HG02840 (cell line): ENCODE measurements around the gene LIX1L.

Source experiments
- ATAC-seq: cut with Tn5 transposase; IDR thresholded peaks from one replicate; pipeline ENCODE4 v1.9.1; 2021; ENCODE audit warnings: mild to moderate bottlenecking, moderate library complexity, moderate number of reproducible peaks; ENCODE audit not compliant: unreplicated experiment, low FRiP score

The LIX1L gene

GRCh38 chr1:145985502-145986439, 28.0 kb upstream of the LIX1L start:
- no peak for ATAC-seq

DNA sequence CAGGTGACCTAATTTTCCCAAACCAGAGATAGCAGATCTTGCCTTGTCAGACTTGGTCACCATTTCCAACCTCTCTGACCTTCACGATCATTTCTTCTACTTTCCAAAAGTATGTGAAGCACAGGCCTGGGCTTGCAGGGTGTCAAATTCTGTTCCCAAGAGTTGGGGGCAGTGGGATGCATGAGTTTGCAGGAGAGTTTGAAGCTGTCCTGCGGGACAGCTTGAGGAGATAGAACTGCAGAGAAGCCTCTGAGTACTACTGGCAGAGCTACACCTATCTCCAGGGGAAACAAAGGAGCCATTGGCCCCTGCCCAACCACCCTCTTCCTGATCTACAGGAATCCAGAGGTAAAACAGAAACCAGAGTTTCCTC, 27.3 kb upstream of the LIX1L start:
- no peak for ATAC-seq

DNA sequence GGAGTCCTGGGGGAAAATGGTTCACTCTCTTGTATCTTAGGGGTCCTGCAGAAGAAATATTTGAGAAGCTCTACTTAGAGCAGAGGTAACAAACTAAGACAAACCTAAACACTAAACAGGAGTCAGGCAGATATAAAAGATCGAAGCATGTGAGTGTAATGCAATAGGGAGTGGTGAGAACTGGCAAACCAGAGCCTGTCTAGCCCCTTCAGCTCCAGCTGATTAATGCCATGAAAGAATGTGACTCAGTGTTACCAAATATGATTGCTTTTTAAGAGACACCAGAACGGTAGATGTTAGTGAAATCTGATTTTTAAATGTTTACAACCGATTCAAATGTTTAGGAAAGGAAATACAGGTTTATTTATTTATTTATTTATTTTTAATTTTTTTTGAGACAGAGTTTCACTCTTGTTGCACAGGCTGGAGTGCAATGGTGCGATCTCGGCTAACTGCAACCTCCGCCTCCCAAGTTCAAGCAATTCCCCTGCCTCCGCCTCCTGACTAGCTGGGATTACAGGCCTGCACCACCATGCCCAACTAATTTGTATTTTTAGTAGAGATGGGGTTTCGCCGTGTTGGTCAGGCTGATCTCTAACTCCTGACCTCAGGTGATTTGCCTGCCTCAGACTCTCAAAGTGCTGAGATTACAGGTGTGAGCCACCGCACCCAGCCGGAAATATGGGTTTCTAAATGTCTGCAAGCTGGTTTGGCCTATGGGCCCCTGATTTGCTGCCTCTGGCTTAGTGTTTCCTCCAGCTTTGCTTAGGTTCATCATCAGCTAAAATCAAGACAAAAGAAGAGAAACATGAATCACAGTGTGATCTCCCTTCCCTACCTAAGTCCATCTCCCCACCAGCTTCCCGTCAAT, 26.4 kb upstream of the LIX1L start:
- no peak for ATAC-seq

- ATAC-seq = no peak
Observed at GRCh38 chr1:145983206-145983675, 25.4 kb upstream of the LIX1L start.

DNA sequence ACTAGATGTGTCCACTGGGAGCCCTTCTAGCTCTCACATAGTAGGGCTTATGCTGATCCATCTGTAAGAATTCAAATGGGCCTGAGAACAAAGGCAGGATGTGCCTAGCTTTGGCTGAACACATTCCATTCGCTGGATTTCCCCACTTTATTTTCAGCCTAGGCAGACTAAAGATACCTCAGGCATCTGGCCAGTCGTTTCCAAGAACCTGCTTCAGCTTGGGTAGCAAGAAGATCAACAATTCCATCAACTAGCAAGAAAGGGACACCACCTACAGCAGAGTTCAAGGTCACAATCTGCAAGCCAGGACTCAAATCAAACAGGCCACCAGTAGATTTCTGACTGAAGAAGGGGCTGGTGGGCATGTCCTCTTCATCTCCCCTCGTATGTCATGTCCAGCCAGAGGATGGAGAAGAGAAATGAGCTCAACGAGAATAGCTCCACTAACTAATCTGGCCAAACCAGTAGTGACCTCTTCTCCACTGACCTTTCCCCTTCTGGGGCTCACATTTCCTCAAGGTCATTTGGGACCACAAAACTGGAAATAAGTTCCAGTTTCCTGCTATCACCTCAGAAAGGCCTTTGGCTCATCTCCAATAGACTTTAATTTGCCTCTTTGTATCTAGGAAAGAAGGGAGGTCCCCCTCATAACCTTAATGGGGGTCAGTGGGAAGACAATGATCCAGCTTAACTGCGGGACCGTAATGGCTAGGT, 24.4 kb upstream of the LIX1L start:
- ATAC-seq = no peak

- ATAC-seq = no peak
Observed at GRCh38 chr1:145980457-145980994, 22.7 kb upstream of the LIX1L start.

GRCh38 chr1:145979746-145980456, 22.1 kb upstream of the LIX1L start:
- ATAC-seq = peak; percentile 9

- peak; percentile 80 for ATAC-seq
Observed at GRCh38 chr1:145978854-145979745, 21.3 kb upstream of the LIX1L start.

DNA sequence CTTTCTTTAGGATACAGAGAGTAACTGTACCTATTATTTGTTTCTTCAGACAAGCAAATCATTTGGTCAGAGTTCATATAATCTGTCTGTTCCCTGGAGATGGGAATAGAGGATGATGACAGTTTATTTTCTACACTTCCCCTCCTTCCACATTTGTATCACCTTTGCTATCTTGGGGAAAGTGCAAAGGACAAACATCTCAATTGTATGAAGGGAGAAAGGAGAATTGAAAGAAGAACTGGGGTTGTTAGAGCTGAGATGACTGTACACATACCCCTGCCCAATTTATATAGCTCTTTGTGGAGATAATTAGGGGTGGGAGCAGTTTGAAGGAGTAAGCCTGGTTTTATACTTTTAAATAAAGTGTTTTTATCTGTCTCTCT, 20.6 kb upstream of the LIX1L start:
- ATAC-seq = no peak

DNA sequence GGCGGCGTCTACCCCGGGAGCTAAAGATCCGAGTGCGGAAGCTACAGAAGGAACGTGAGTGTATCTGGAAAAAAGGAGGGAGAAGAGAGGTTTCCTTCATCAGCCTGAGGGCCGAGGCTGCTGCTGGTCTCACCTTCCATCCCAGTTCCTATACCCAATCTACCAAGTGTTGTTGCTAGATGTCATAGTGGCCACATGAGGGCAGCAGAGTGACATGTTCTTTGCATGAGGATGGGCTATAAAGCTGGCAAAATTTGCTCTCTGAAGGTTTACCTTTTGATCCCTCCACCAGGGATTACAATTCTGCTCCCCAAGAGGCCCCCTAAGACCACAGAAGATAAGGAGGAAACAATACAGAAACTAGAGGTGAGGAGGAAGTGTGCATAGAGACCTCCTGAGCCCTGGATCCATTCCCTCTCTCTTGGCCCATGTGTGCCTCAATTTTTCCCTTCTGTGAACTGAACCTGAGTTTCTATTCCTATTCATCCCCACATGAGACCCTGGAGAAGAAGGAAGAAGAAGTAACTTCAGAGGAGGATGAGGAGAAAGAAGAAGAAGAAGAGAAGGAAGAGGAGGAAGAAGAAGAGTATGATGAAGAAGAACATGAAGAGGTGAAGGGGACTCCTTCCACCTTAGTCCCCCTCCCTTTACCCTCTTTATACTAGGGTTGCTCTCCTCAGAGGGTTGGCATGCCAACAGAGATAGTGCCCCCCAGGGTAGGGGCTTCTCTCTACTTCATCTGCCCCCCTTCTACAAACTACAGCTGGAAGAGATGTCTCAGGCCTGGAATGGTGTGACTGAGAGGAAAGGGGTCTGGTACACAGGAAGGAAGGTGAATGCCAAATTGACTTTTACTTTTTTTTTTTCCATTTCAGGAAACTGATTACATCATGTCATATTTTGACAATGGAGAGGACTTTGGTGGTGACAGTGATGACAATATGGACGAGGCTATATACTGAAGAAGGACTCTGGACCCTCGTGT, 20.0 kb upstream of the LIX1L start:
- no peak for ATAC-seq

DNA sequence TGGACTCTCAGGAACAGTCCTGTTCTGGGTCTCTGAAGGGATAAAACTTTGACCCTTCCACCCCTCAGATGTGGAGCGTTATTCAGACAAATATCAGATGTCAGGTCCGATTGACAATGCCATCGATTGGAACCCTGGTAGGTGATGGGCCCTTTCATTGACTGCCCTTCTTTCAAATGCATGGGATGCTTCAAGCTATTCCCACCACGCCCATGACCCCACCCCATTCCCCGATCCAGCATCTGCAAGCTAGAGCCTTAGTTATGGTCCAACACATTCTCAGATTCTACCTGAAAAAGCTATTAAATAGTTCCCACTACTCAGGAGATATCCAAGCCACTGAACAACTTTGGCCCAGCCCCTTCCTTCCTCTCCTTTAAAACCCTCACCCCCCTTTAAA, 19.2 kb upstream of the LIX1L start:
- no peak for ATAC-seq

DNA sequence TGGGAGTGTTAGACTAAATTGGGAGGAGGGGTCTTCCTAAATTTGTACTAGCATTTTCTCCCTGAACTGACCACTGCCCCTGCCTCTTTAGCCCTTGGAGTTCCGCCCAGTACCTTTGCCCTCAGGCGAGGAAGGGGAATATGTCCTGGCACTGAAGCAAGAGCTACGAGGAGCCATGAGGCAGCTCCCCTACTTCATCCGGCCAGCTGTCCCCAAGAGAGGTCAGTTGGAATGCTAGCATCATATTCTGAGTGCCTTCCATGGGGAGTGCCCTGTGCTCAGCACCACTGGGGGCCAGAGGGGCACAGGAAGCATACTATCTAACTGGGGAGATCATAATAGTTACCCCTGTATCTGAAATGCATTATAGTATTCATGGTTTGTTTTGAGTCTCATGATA, 17.4 kb upstream of the LIX1L start:
- ATAC-seq = no peak

DNA sequence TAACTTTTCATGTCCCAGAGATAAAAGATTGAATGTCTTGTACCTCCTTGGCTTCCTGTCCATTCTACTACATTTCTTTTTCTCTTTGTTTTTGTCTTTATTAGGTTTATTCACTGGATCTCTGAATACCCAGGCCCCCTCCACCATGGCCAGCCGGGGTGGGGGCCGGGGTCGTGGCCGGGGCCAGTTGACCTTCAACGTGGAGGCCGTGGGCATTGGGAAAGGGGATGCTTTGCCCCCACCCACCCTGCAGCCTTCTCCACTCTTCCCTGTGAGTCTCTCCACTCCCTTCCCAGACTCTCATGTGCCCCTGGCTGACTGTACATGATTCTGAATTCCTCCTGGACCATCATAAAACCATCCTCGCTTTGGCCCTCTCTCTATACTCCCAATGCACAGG, 16.9 kb upstream of the LIX1L start:
- ATAC-seq = no peak

DNA sequence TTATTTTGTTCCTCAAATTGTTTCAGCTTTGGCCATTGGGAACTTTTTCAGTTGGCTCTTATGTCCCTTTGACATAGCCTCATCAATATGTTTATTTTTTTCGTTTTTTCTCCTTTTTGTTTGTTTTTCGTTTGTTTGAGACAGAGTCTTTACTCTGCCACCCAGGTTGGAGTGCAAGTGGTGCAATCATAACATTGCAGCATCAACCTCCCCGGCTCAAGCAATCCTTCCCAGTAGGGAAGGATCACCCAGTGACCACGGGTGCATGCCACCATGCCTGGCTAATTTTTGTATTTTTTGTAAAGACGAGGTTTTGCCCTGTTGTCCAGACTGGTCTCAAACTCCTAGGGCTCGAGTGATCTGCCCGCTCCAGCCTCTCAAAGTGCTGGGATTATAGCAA, 14.8 kb upstream of the LIX1L start:
- no peak for ATAC-seq

DNA sequence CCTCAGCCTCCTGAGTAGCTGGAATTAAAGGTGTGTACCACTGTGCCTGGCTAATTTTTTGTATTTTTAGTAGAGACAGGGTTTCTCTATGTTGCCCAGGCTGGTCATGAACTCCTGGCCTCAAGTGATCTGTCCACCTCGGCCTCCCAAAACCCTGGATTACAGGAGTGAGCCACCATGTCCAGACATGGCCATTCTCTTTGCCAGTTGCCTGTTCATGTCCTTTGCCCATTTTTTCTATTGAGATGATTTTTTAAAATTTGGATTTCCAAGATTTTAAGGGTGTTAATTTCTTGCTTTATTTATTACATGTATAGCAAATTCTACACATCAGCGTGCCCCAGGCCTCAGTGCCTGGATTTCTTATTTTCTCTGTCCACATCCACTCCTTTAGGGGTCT, 9.5 kb upstream of the LIX1L start:
- no peak for ATAC-seq

DNA sequence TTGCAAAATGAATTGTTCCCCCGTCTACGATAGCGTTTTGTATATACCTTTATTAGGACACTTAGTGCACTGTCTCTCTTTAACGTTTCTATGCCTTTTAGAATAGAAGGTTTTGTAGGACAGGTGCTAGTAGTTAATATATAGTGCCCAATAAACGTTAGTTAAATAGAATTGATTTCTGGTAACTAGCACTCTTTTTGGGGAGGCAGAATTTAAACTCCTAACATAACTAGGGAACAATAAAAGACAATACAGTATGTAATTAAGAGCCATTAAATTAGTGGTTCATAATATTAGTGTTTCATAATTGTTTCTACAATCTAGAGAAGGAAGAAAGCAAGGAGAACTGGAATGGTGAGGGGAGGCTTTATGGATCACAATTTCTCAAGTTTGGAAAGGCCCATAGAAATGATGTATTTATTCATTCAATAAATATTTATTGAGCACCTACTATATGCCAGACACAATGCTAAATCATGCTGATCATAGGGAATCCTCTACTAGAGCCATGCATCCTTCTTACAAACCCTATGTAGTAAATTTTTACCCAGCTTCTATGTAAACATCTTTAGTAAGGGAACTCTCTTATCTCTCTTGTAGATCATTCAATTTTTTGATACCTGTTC, 7.4 kb upstream of the LIX1L start:
- ATAC-seq = no peak
